GM21381 (cell line): Measurements from ENCODE around the gene TNF.

ENCODE experiments used
- ATAC-seq: cut with Tn5 transposase; IDR thresholded peaks from one replicate; pipeline ENCODE4 v1.9.1; 2021; ENCODE audit warnings: mild to moderate bottlenecking, moderate library complexity; ENCODE audit not compliant: unreplicated experiment

The TNF gene

GRCh38 chr6:31575335-31575901 is at the start of gene TNF:
TSS of gene TNF (plus strand) at chr6:31575565. CDS start at chr6:31575742, 177 bp downstream.
- no peak for ATAC-seq

GRCh38 chr6:31525932-31526591 is 49.3 kb upstream of the TNF start:
- ATAC-seq: no peak

GRCh38 chr6:31528307-31528777 is 47.0 kb upstream of the TNF start:
- ATAC-seq: no peak

- ATAC-seq: no peak
Observed at GRCh38 chr6:31528821-31529328, 46.5 kb upstream of the TNF start, which contains the start of gene MCCD1. TSS of gene MCCD1 (plus strand) at chr6:31528962. CDS start at chr6:31529015, 53 bp downstream.

- no peak for ATAC-seq
Observed at GRCh38 chr6:31529329-31530150, 45.8 kb upstream of the TNF start.

- no peak for ATAC-seq
Observed at GRCh38 chr6:31530659-31531058, 44.7 kb upstream of the TNF start.

GRCh38 chr6:31531162-31531561 is 44.2 kb upstream of the TNF start:
- no peak for ATAC-seq

GRCh38 chr6:31531771-31532643 is 43.4 kb upstream of the TNF start:
- no peak for ATAC-seq

GRCh38 chr6:31532644-31533454 is 42.5 kb upstream of the TNF start:
- no peak for ATAC-seq

- ATAC-seq: no peak
Observed at GRCh38 chr6:31533455-31533841, 41.9 kb upstream of the TNF start.

- no peak for ATAC-seq
Observed at GRCh38 chr6:31534011-31534410, 41.4 kb upstream of the TNF start.

- no peak for ATAC-seq
Observed at GRCh38 chr6:31534521-31535040, 40.8 kb upstream of the TNF start.

GRCh38 chr6:31535538-31536324 is 39.6 kb upstream of the TNF start:
- ATAC-seq: no peak

- ATAC-seq: no peak
Observed at GRCh38 chr6:31538805-31539400, 36.5 kb upstream of the TNF start.

GRCh38 chr6:31540640-31541039 is 34.7 kb upstream of the TNF start:
- no peak for ATAC-seq

GRCh38 chr6:31541059-31541657 is 34.2 kb upstream of the TNF start:
- peak; percentile 12 for ATAC-seq

- ATAC-seq: peak; percentile 56
Observed at GRCh38 chr6:31541658-31542521, 33.5 kb upstream of the TNF start, which contains the start of gene DDX39B. TSS of gene DDX39B (minus strand) at chr6:31542003. CDS start at chr6:31540532, 1,471 bp downstream.
